Measurements from ENCODE around the gene USP49.

USP49 gene

GRCh38 chr6:41832263-41832662 is 62.9 kb downstream of the USP49 start:
- H3K27me3 ChIP-seq (ENCODE audit: control insufficient read depth in 1 of 2, insufficient read depth in 1 of 2, low read length in 2 of 2) = no peaks in the 10 kb centered on the region
- 100% methylated on average over 1 of the region's 3 CpGs for WGBS
- H2BK5ac ChIP-seq (ENCODE audit: low read depth, low read length, poor library complexity, severe bottlenecking) = no peak overlapping the region
- no peak overlapping the region for H3K4ac ChIP-seq (ENCODE audit: low read depth in 1 of 2, low read length in 2 of 2)
- DNase-seq = no peak
- H3K9me3 ChIP-seq (ENCODE audit: control insufficient read depth, low read length) = no peaks in the 10 kb centered on the region
- no peak overlapping the region for H2BK15ac ChIP-seq (ENCODE audit: low read depth, poor library complexity, severe bottlenecking)
- H3K23ac ChIP-seq (ENCODE audit: low read length in 2 of 2) = no peak overlapping the region
- no peaks in the 10 kb centered on the region for H3K36me3 ChIP-seq (ENCODE audit: control insufficient read depth in 1 of 2, insufficient read depth in 2 of 2, low read depth in 1 of 2, low read length in 2 of 2)
- no peak overlapping the region for H2BK120ac ChIP-seq (ENCODE audit: low read depth, low read length)
- no peak overlapping the region for H2BK12ac ChIP-seq (ENCODE audit: low read length in 2 of 2)
- no peak overlapping the region for H3K18ac ChIP-seq (ENCODE audit: low read depth in 1 of 2, low read length in 2 of 2)
- no peak overlapping the region for H3K14ac ChIP-seq (ENCODE audit: low read length in 2 of 2)
- no peak overlapping the region for H2AK5ac ChIP-seq (ENCODE audit: low read length, severe bottlenecking)
- H3K4me1 ChIP-seq (ENCODE audit: control insufficient read depth, insufficient read depth, low read depth, low read length) = no peaks in the 10 kb centered on the region
- no peak overlapping the region for H2AFZ ChIP-seq (ENCODE audit: low read depth, low read length)
- peaks cover 1% of the 10 kb centered on the region for H3K79me1 ChIP-seq (replicated peaks; ENCODE audit: low read length, poor library complexity, severe bottlenecking)
- H3K27ac ChIP-seq (ENCODE audit: low read length, poor library complexity, severe bottlenecking) = no peak overlapping the region
- no peak overlapping the region for H3K4me3 ChIP-seq (ENCODE audit: insufficient read depth in 1 of 2, low read depth in 1 of 2, low read length in 2 of 2)
- H4K91ac ChIP-seq (ENCODE audit: low read length) = no peak overlapping the region
- no peak overlapping the region for H4K8ac ChIP-seq (ENCODE audit: low read length)
- H3K9ac ChIP-seq (ENCODE audit: low read length) = no peak overlapping the region
- H3K4me2 ChIP-seq (ENCODE audit: low read length, poor library complexity, severe bottlenecking) = no peak overlapping the region

DNA sequence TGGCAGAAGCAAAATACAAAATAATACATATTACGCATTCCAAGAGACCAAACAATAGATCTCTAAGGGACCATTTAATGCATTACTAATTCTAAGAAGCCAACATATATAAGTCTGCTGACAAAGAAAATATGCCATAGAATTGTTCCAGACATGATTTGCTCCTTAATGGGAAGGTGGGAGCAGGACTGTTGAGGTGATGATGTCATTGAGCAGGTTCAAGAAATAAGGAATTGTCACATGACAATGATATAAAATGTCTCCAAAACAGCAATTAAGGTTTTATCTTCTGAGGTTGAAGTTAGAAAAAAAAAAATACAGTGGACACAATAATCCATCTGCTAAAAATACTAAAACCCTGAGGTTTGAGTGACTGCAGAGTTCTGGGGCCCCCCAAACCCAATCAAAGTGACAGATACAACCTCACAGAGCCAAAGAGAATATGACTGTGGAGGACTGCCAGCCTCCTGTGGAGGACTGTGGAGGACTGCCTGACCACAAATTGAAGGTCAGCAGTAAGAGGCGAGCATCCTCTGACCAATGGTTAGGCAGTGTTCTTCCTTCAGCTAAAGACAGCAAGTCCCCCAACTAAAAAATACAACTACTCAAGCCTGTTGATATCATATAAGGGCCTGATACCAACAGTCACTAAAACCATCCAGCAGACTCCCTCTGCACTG is 68.7 kb downstream of the USP49 start:
- Histone ChIP-seq H3K4me2 (ENCODE audit: low read length, poor library complexity, severe bottlenecking) (no peak overlapping the region), H2BK120ac (ENCODE audit: low read depth, low read length) (no peak overlapping the region), H4K8ac (ENCODE audit: low read length) (no peak overlapping the region), H3K79me1 (replicated peaks; ENCODE audit: low read length, poor library complexity, severe bottlenecking) (peaks cover 2% of the 10 kb centered on the region), H4K91ac (ENCODE audit: low read length) (no peak overlapping the region), H3K4me1 (ENCODE audit: control insufficient read depth, insufficient read depth, low read depth, low read length) (peaks cover 2% of the 10 kb centered on the region), H3K14ac (ENCODE audit: low read length in 2 of 2) (no peak overlapping the region), H3K9me3 (ENCODE audit: control insufficient read depth, low read length) (no peaks in the 10 kb centered on the region), H3K36me3 (ENCODE audit: control insufficient read depth in 1 of 2, insufficient read depth in 2 of 2, low read depth in 1 of 2, low read length in 2 of 2) (no peaks in the 10 kb centered on the region), H3K27ac (ENCODE audit: low read length, poor library complexity, severe bottlenecking) (no peak overlapping the region), H3K9ac (ENCODE audit: low read length) (no peak overlapping the region), H3K23ac (ENCODE audit: low read length in 2 of 2) (no peak overlapping the region), H3K4me3 (ENCODE audit: insufficient read depth in 1 of 2, low read depth in 1 of 2, low read length in 2 of 2) (no peak overlapping the region), H3K27me3 (ENCODE audit: control insufficient read depth in 1 of 2, insufficient read depth in 1 of 2, low read length in 2 of 2) (no peaks in the 10 kb centered on the region), H2BK12ac (ENCODE audit: low read length in 2 of 2) (no peak overlapping the region), H3K18ac (ENCODE audit: low read depth in 1 of 2, low read length in 2 of 2) (no peak overlapping the region), H2AFZ (ENCODE audit: low read depth, low read length) (no peak overlapping the region), H3K4ac (ENCODE audit: low read depth in 1 of 2, low read length in 2 of 2) (no peak overlapping the region), H2BK15ac (ENCODE audit: low read depth, poor library complexity, severe bottlenecking) (no peak overlapping the region), H2BK5ac (ENCODE audit: low read depth, low read length, poor library complexity, severe bottlenecking) (no peak overlapping the region), H2AK5ac (ENCODE audit: low read length, severe bottlenecking) (no peak overlapping the region)
- no peak for DNase-seq
- 97% methylated on average over 2 of the region's 2 CpGs for WGBS

DNA sequence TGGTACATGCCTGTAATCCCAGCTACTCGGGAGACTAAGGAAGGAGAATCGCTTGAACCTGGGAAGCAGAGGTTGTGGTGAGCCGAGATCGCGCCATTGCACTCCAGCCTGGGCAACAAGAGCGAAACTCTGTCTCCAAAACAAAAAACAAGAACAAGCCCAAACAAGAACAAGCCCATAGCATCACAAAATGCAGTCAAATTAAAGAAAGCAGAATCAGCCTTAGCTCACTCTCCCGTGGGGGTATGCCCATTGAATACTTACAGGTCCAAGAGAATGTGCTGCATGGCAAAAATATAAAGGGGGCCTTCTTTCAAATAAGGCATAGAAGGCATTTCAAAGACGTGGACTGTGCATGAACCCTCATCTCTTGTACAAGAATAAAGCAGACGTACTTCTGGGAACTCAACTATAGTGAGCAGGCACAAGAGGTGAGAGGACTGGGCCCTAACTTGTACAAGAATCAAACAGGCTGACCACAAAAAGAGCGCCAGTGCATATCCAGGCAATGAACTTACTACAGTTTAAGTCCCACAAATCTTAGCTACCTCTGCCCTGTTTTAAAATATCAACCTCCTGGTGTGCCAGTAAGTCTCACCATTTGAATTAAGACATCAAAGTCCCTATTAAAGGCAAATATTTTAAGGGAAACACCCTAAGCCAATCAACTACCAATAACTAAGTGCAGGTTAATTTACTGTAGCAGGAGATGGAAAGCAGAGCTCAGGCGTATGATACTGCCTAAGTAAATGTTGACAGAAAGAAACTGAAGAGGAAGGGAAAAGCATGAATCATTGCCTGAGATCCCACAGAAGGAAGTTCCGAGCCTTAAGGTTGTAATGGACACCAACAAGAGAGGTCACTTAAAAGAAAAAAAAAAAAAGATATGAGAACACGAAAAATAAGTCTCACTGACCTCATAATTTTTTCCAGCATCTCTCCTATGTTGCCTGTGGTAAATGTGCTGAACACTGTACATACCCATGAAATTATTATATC is 70.3 kb downstream of the USP49 start:
- Histone ChIP-seq H4K8ac (ENCODE audit: low read length) (no peak overlapping the region), H3K4ac (ENCODE audit: low read depth in 1 of 2, low read length in 2 of 2) (no peak overlapping the region), H2AFZ (ENCODE audit: low read depth, low read length) (no peak overlapping the region), H3K9me3 (ENCODE audit: control insufficient read depth, low read length) (no peaks in the 10 kb centered on the region), H3K27me3 (ENCODE audit: control insufficient read depth in 1 of 2, insufficient read depth in 1 of 2, low read length in 2 of 2) (no peaks in the 10 kb centered on the region), H3K14ac (ENCODE audit: low read length in 2 of 2) (no peak overlapping the region), H3K23ac (ENCODE audit: low read length in 2 of 2) (no peak overlapping the region), H2BK120ac (ENCODE audit: low read depth, low read length) (no peak overlapping the region), H3K4me2 (ENCODE audit: low read length, poor library complexity, severe bottlenecking) (no peak overlapping the region), H3K18ac (ENCODE audit: low read depth in 1 of 2, low read length in 2 of 2) (no peak overlapping the region), H4K91ac (ENCODE audit: low read length) (no peak overlapping the region), H2BK12ac (ENCODE audit: low read length in 2 of 2) (no peak overlapping the region), H3K79me1 (replicated peaks; ENCODE audit: low read length, poor library complexity, severe bottlenecking) (peaks cover 3% of the 10 kb centered on the region), H2BK15ac (ENCODE audit: low read depth, poor library complexity, severe bottlenecking) (no peak overlapping the region), H3K27ac (ENCODE audit: low read length, poor library complexity, severe bottlenecking) (peak overlapping the region; percentile 18), H2BK5ac (ENCODE audit: low read depth, low read length, poor library complexity, severe bottlenecking) (no peak overlapping the region), H3K4me3 (ENCODE audit: insufficient read depth in 1 of 2, low read depth in 1 of 2, low read length in 2 of 2) (no peak overlapping the region), H3K9ac (ENCODE audit: low read length) (no peak overlapping the region), H2AK5ac (ENCODE audit: low read length, severe bottlenecking) (no peak overlapping the region), H3K4me1 (ENCODE audit: control insufficient read depth, insufficient read depth, low read depth, low read length) (peaks cover 2% of the 10 kb centered on the region), H3K36me3 (ENCODE audit: control insufficient read depth in 1 of 2, insufficient read depth in 2 of 2, low read depth in 1 of 2, low read length in 2 of 2) (no peaks in the 10 kb centered on the region)
- WGBS = 84% methylated on average over 12 of the region's 13 CpGs
- peak; percentile 74 for DNase-seq

- no peak overlapping the region for H2AFZ ChIP-seq (ENCODE audit: low read depth, low read length)
- no peak overlapping the region for H2BK120ac ChIP-seq (ENCODE audit: low read depth, low read length)
- H3K27me3 ChIP-seq (ENCODE audit: control insufficient read depth in 1 of 2, insufficient read depth in 1 of 2, low read length in 2 of 2) = no peaks in the 10 kb centered on the region
- DNase-seq = no peak
- no peak overlapping the region for H2BK12ac ChIP-seq (ENCODE audit: low read length in 2 of 2)
- H3K27ac ChIP-seq (ENCODE audit: low read length, poor library complexity, severe bottlenecking) = no peak overlapping the region
- no peak overlapping the region for H2BK5ac ChIP-seq (ENCODE audit: low read depth, low read length, poor library complexity, severe bottlenecking)
- H3K9me3 ChIP-seq (ENCODE audit: control insufficient read depth, low read length) = no peaks in the 10 kb centered on the region
- 97% methylated on average over 1 of the region's 1 CpG for WGBS
- no peak overlapping the region for H3K4me3 ChIP-seq (ENCODE audit: insufficient read depth in 1 of 2, low read depth in 1 of 2, low read length in 2 of 2)
- no peak overlapping the region for H3K18ac ChIP-seq (ENCODE audit: low read depth in 1 of 2, low read length in 2 of 2)
- H4K91ac ChIP-seq (ENCODE audit: low read length) = no peak overlapping the region
- no peak overlapping the region for H3K23ac ChIP-seq (ENCODE audit: low read length in 2 of 2)
- H2BK15ac ChIP-seq (ENCODE audit: low read depth, poor library complexity, severe bottlenecking) = no peak overlapping the region
- H3K4me1 ChIP-seq (ENCODE audit: control insufficient read depth, insufficient read depth, low read depth, low read length) = peaks cover 2% of the 10 kb centered on the region
- no peak overlapping the region for H3K4me2 ChIP-seq (ENCODE audit: low read length, poor library complexity, severe bottlenecking)
- H3K4ac ChIP-seq (ENCODE audit: low read depth in 1 of 2, low read length in 2 of 2) = no peak overlapping the region
- H3K36me3 ChIP-seq (ENCODE audit: control insufficient read depth in 1 of 2, insufficient read depth in 2 of 2, low read depth in 1 of 2, low read length in 2 of 2) = no peaks in the 10 kb centered on the region
- H4K8ac ChIP-seq (ENCODE audit: low read length) = no peak overlapping the region
- no peak overlapping the region for H3K9ac ChIP-seq (ENCODE audit: low read length)
- peaks cover 3% of the 10 kb centered on the region for H3K79me1 ChIP-seq (replicated peaks; ENCODE audit: low read length, poor library complexity, severe bottlenecking)
- H2AK5ac ChIP-seq (ENCODE audit: low read length, severe bottlenecking) = no peak overlapping the region
- H3K14ac ChIP-seq (ENCODE audit: low read length in 2 of 2) = no peak overlapping the region
These were observed 72.0 kb downstream of the USP49 start for GRCh38 chr6:41823178-41823577.
